Type B pancreatic cell (in vitro differentiated cells): ENCODE results near the gene DCN. TPM values are rescaled to one million over a fixed set of nuclear protein-coding genes. Genes with fewer than 3 reads are reported as not detected.
A peak's percentile ranks its signal among the peaks of the same experiment; 100 is the strongest.

Source experiments
- DNase-seq: peaks from one replicate; pipeline ENCODE4 v3.0.0; 2021; ENCODE audit warnings: mixed read lengths; ENCODE audit not compliant: unreplicated experiment; ENCODE audit errors: extremely low spot score
- H3K27ac Mint-ChIP-seq: 2 replicates; pipeline ENCODE4 v1.8.0; 2021; ENCODE audit warnings: mild to moderate bottlenecking, mixed read lengths
- H3K27me3 Mint-ChIP-seq: 2 replicates; pipeline ENCODE4 v1.8.0; 2021; ENCODE audit warnings: mixed read lengths
- H3K36me3 Mint-ChIP-seq: 2 replicates; pipeline ENCODE4 v1.8.0; 2021; ENCODE audit warnings: mixed read lengths
- H3K4me1 Mint-ChIP-seq: one replicate; pipeline ENCODE4 v1.8.0; 2021; ENCODE audit warnings: mixed read lengths; ENCODE audit not compliant: unreplicated experiment
- H3K4me3 Mint-ChIP-seq: 2 replicates; pipeline ENCODE4 v1.8.0; 2021; ENCODE audit warnings: mild to moderate bottlenecking, mixed read lengths
- H3K9me3 Mint-ChIP-seq: 2 replicates; pipeline ENCODE4 v1.8.0; 2021; ENCODE audit warnings: mixed read lengths
- CTCF ChIP-seq: fragments of 200-600 bp; sonication (generic); conservative IDR thresholded peaks from 2 replicates; pipeline ENCODE4 v1.5.0; 2021; ENCODE audit warnings: antibody characterized with exemption, mild to moderate bottlenecking
- total RNA-seq: library from RNA; stranded (reverse); gene quantifications from 2 replicates; pipeline ENCODE4 v1.2.1, GENCODE V29; 2021; ENCODE audit warnings: low replicate concordance

DCN gene
- total RNA-seq, 1 donor from 2014 or later: 167 TPM

- no peak for TF ChIP-seq CTCF
- H3K27ac Mint-ChIP-seq: no peak overlapping the region
- no peak overlapping the region for H3K4me3 Mint-ChIP-seq
- H3K36me3 Mint-ChIP-seq: no peaks in the 10 kb centered on the region
- peaks cover 23% of the 10 kb centered on the region for H3K4me1 Mint-ChIP-seq
- H3K9me3 Mint-ChIP-seq: no peaks in the 10 kb centered on the region
- DNase-seq: no peak
- H3K27me3 Mint-ChIP-seq: no peaks in the 10 kb centered on the region
Measured at GRCh38 chr12:91186156-91186555, 3.5 kb upstream of the DCN start.

GRCh38 chr12:91185421-91185820 lies 2.8 kb upstream of the DCN start:
- Mint-ChIP-seq H3K27ac (no peak overlapping the region), H3K4me1 (peaks cover 23% of the 10 kb centered on the region), H3K4me3 (no peak overlapping the region)

GRCh38 chr12:91183551-91183950 lies 934 bp upstream of the DCN start:
- H3K4me1 Mint-ChIP-seq: peaks cover 11% of the 10 kb centered on the region
- no peaks in the 10 kb centered on the region for H3K36me3 Mint-ChIP-seq
- H3K27me3 Mint-ChIP-seq: no peaks in the 10 kb centered on the region
- peak overlapping the region; percentile 42 for H3K4me3 Mint-ChIP-seq
- DNase-seq: no peak
- TF ChIP-seq CTCF: no peak
- no peaks in the 10 kb centered on the region for H3K9me3 Mint-ChIP-seq
- peak overlapping the region; percentile 21 for H3K27ac Mint-ChIP-seq

More at GRCh38 chr12:91185421-91185820, 2.8 kb upstream of the DCN start:
- no peak for DNase-seq
- no peaks in the 10 kb centered on the region for H3K9me3 Mint-ChIP-seq
- TF ChIP-seq CTCF: no peak
- H3K36me3 Mint-ChIP-seq: no peaks in the 10 kb centered on the region
- no peaks in the 10 kb centered on the region for H3K27me3 Mint-ChIP-seq

- Mint-ChIP-seq H3K36me3 (peaks cover 7% of the 10 kb centered on the region), H3K27ac (no peak overlapping the region), H3K9me3 (no peaks in the 10 kb centered on the region), H3K27me3 (no peaks in the 10 kb centered on the region), H3K4me1 (peaks cover 19% of the 10 kb centered on the region), H3K4me3 (no peak overlapping the region)
- no peak for TF ChIP-seq CTCF
- no peak for DNase-seq
Measured at GRCh38 chr12:91180582-91181395, 1.8 kb downstream of the DCN start.

- peaks cover 7% of the 10 kb centered on the region for H3K36me3 Mint-ChIP-seq
- no peaks in the 10 kb centered on the region for H3K27me3 Mint-ChIP-seq
- H3K27ac Mint-ChIP-seq: no peak overlapping the region
- TF ChIP-seq CTCF: no peak
- no peak for DNase-seq
- H3K4me1 Mint-ChIP-seq: peaks cover 21% of the 10 kb centered on the region
- H3K9me3 Mint-ChIP-seq: no peaks in the 10 kb centered on the region
- H3K4me3 Mint-ChIP-seq: no peak overlapping the region
Measured at GRCh38 chr12:91179966-91180561, 2.6 kb downstream of the DCN start.
